Measurements from ENCODE around the gene COPS9. TPM values are rescaled to one million over a fixed set of nuclear protein-coding genes. Genes with fewer than 3 reads are reported as not detected.

COPS9 gene
- total and polyA plus RNA-seq, 2 donors (not counting 1 experiment from before 2014, with no cell fraction given): 48.7 to 69.9 TPM

DNA sequence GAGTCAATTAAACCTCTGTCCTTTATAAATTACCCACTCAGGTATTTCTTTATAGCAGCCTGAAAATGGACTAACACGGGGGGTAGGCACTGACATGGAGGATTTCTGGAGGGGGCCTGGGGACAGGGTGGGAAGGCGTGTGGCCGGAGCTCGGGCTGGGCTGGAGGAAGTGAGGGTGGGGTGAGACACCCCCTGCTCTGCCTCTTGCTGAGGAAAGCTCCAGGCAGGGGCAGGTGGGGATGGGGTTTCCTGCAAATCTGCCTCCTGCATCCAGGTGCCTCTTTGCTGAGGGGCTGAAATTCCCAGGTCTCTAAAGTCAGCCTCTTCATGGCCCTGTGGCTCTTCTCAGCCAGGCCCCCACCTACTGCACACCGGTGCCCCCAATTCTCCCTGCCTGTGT lies 30.1 kb upstream of the COPS9 start:
- no peak overlapping the region for H3K4me2 ChIP-seq (replicated peaks; ENCODE audit: low read depth, low read length, poor library complexity, severe bottlenecking)
- no peak for TF ChIP-seq EZH2 (IDR thresholded peaks at IDR 0.05; ENCODE audit: borderline replicate concordance, insufficient read depth, low read depth, low read length, poor library complexity, severe bottlenecking)
- TF ChIP-seq, protein P1, sequence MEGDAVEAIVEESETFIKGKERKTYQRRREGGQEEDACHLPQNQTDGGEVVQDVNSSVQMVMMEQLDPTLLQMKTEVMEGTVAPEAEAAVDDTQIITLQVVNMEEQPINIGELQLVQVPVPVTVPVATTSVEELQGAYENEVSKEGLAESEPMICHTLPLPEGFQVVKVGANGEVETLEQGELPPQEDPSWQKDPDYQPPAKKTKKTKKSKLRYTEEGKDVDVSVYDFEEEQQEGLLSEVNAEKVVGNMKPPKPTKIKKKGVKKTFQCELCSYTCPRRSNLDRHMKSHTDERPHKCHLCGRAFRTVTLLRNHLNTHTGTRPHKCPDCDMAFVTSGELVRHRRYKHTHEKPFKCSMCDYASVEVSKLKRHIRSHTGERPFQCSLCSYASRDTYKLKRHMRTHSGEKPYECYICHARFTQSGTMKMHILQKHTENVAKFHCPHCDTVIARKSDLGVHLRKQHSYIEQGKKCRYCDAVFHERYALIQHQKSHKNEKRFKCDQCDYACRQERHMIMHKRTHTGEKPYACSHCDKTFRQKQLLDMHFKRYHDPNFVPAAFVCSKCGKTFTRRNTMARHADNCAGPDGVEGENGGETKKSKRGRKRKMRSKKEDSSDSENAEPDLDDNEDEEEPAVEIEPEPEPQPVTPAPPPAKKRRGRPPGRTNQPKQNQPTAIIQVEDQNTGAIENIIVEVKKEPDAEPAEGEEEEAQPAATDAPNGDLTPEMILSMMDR (IDR thresholded peaks at IDR 0.05): no peak
- no peaks in the 10 kb centered on the region for H3K27me3 Mint-ChIP-seq
- ChIA-PET CTCF (no interaction called here), POLR2A (no interaction called here)
- DNase-seq: no peak
- H3K36me3 ChIP-seq (replicated peaks in 1 of 2; ENCODE audit: control extremely low read depth in 1 of 2, control insufficient read depth in 1 of 2, extremely low read depth in 1 of 2, insufficient read depth in 2 of 2, low read length in 1 of 2): no peaks in the 10 kb centered on the region
- ATAC-seq (ENCODE audit: low read depth): no peak
- peaks cover 8% of the 10 kb centered on the region for H3K9me3 Mint-ChIP-seq (ENCODE audit: insufficient read depth)
- no peak overlapping the region for H3K27ac ChIP-seq (ENCODE audit: low read length in 2 of 2)
- intact Hi-C loops (cut with micrococcal nuclease): no loop called here
- no peak overlapping the region for H3K4me3 Mint-ChIP-seq
- no peak overlapping the region for H3K27ac Mint-ChIP-seq
- H3K9me3 ChIP-seq (ENCODE audit: control extremely low read depth in 1 of 3, control insufficient read depth in 2 of 3, insufficient read depth in 1 of 3, low read length in 2 of 3): peaks cover 0 to 5% (median 0%) of the 10 kb centered on the region in 3 donors
- no peak overlapping the region for H3K4me3 ChIP-seq (ENCODE audit: control extremely low read depth in 1 of 5, extremely low read depth in 1 of 5, insufficient read depth in 1 of 5, low read depth in 2 of 5, low read length in 4 of 5)
- no peaks in the 10 kb centered on the region for H3K79me2 ChIP-seq (ENCODE audit: control insufficient read depth, insufficient read depth, low read length)
- 92% methylated on average over 4 of the region's 5 CpGs for WGBS (ENCODE audit: insufficient coverage)
- no peak overlapping the region for H2AFZ ChIP-seq (ENCODE audit: insufficient read depth, low read depth, low read length, poor library complexity, severe bottlenecking)
- no peak overlapping the region for H3K9ac ChIP-seq (ENCODE audit: low read length)
- H3K27me3 ChIP-seq (replicated peaks in 1 of 4; ENCODE audit: control extremely low read depth in 1 of 4, control insufficient read depth in 3 of 4, insufficient read depth in 4 of 4, low read length in 3 of 4): no peaks in the 10 kb centered on the region
- H3K4me1 ChIP-seq (ENCODE audit: control insufficient read depth in 2 of 2, insufficient read depth in 2 of 2, low read length in 2 of 2): no peaks in the 10 kb centered on the region
- no peaks in the 10 kb centered on the region for H3K4me1 Mint-ChIP-seq
- H4K20me1 ChIP-seq (ENCODE audit: control insufficient read depth, insufficient read depth, low read length, poor library complexity, severe bottlenecking): no peaks in the 10 kb centered on the region

DNA sequence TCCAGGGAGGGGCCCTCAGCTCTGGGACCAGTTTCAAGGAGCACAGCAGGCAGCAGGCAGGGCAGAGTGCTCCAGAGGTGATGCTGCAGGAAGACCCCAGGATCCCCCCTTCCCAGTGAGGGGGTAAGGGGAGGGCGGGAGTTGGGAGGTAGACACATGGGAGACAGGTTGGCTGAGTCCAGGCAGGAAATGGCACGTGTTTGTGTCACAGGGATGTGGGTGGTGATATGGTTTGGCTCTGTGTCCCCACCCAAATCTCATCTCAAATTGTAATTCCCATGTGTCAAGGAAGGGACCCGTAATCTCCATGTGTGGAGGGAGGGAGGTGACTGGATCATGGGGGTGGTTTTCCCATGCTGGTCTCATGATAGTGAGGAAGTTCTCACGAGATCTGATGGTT lies 29.6 kb upstream of the COPS9 start:
- Histone ChIP-seq H3K27ac (ENCODE audit: low read length in 2 of 2) (no peak overlapping the region), H2AFZ (ENCODE audit: insufficient read depth, low read depth, low read length, poor library complexity, severe bottlenecking) (no peak overlapping the region), H3K4me3 (ENCODE audit: control extremely low read depth in 1 of 5, extremely low read depth in 1 of 5, insufficient read depth in 1 of 5, low read depth in 2 of 5, low read length in 4 of 5) (no peak overlapping the region), H3K4me2 (replicated peaks; ENCODE audit: low read depth, low read length, poor library complexity, severe bottlenecking) (no peak overlapping the region), H3K36me3 (replicated peaks in 1 of 2; ENCODE audit: control extremely low read depth in 1 of 2, control insufficient read depth in 1 of 2, extremely low read depth in 1 of 2, insufficient read depth in 2 of 2, low read length in 1 of 2) (no peaks in the 10 kb centered on the region), H3K9me3 (ENCODE audit: control extremely low read depth in 1 of 3, control insufficient read depth in 2 of 3, insufficient read depth in 1 of 3, low read length in 2 of 3) (peaks cover 0 to 5% (median 0%) of the 10 kb centered on the region in 3 donors), H3K4me1 (ENCODE audit: control insufficient read depth in 2 of 2, insufficient read depth in 2 of 2, low read length in 2 of 2) (no peaks in the 10 kb centered on the region), H3K27me3 (replicated peaks in 1 of 4; ENCODE audit: control extremely low read depth in 1 of 4, control insufficient read depth in 3 of 4, insufficient read depth in 4 of 4, low read length in 3 of 4) (no peaks in the 10 kb centered on the region), H4K20me1 (ENCODE audit: control insufficient read depth, insufficient read depth, low read length, poor library complexity, severe bottlenecking) (no peaks in the 10 kb centered on the region), H3K9ac (ENCODE audit: low read length) (no peak overlapping the region), H3K79me2 (ENCODE audit: control insufficient read depth, insufficient read depth, low read length) (no peaks in the 10 kb centered on the region)
- no peak for TF ChIP-seq EZH2 (IDR thresholded peaks at IDR 0.05; ENCODE audit: borderline replicate concordance, insufficient read depth, low read depth, low read length, poor library complexity, severe bottlenecking)
- TF ChIP-seq, protein P1 (IDR thresholded peaks at IDR 0.05): no peak
- ATAC-seq (ENCODE audit: low read depth): no peak
- Mint-ChIP-seq H3K9me3 (ENCODE audit: insufficient read depth) (peaks cover 8% of the 10 kb centered on the region), H3K4me1 (no peaks in the 10 kb centered on the region), H3K4me3 (no peak overlapping the region), H3K27ac (no peak overlapping the region), H3K27me3 (no peaks in the 10 kb centered on the region)
- no peak for DNase-seq
- no CpG with 5 or more reads among the region's 4 CpGs for WGBS (ENCODE audit: insufficient coverage)
- ChIA-PET CTCF (no interaction called here), POLR2A (no interaction called here)
- intact Hi-C loops (cut with micrococcal nuclease): no loop called here

Data from B cell (primary cell).